ENCODE results near the gene NMS.

NMS gene

DNA sequence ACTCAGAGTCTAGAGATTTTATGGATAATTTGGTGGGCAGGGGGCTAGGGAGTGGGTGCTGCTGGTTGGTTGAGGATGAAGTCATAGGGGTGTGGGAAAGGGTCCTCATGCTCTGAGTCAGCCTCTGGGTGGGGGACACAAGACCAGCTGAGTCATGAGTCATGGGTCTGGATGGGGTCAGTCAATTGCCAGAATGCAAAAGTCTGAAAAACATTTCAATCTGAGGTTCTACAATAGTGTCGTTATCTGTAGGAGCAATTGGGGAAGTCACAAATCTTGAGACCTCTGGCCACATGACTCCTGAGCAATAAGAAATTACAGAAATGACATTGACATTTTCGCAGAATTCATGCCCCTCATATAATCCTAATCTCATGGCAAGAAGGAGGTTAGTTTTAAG lies 15.1 kb downstream of the NMS start:
- no peak for DNase-seq (ENCODE audit: low spot score)

DNA sequence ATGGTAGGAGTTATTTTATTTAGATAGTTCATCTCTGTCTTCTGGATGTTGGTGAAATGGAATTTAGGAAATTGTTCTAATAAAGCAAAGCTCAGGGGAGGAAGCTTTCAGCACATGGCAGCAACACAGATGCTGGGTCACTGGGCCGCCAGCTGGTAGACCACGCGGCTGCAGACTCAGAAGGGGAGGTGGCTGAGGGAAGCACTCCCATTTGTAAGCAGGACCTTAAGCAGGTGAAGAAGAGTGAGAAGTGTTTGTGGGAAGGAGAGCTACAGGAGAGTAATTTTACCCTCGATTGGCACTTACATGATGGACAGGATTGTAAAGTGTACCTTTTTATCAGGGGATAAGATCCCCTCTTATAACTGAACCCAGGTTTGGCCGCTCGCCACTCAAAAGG lies 24.4 kb downstream of the NMS start:
- no peak for DNase-seq (ENCODE audit: low spot score)

DNA sequence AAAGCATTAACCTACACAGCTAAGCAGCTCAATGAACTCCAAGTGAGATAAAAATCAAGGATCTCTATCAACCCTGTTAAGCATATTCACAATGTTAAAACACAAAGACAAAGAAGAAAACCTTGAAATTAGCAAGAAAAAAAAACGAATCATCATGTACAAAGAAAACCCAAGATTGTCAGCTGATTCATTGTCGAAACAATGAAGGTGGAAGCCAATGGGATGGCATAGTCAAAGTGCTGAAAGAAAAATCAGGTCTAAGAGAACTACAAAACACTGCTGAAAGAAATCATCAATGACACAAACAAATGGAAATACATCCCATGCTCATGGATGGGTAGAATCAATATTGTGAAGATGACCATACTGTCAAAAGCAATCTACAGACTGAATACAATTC lies 32.5 kb downstream of the NMS start:
- DNase-seq (ENCODE audit: low spot score), result no peak

DNA sequence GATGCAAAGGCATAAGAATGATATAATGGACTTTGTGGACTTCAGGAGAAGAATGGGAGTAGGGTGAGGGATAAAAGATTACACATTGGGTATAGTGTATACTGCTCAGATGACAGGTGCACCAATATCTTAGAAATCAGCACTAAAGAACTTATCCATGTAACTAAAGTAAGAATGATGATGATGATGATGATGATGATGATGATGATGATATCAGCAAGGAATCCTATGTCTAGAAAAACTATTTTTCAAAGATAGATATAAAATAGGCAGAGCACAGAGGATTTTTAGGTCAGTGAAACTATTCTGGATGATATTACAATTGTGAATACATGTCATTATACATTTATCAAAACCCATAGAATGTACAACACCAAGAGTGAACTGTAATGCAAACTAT lies 34.3 kb downstream of the NMS start:
- no peak for DNase-seq (ENCODE audit: low spot score)

DNA sequence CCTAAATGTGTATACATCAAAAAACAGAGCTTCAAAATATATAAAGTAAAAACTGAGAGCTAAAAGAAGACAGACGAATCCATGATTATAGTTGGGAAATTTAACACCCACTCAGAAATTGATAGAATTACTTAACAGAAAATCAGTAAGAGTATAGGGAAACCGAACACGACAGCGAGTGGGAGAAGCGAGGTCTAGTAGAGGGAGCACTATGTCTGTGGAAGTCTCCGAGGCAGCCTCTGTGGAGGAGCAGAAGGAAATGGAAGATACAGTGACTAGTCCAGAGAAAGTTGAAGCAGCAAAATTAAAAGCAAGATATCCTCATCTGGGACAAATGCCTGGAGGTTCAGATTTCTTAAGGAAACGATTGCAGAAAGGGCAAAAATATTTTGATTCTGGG lies 38.8 kb downstream of the NMS start:
- DNase-seq (ENCODE audit: low spot score), result no peak

DNA sequence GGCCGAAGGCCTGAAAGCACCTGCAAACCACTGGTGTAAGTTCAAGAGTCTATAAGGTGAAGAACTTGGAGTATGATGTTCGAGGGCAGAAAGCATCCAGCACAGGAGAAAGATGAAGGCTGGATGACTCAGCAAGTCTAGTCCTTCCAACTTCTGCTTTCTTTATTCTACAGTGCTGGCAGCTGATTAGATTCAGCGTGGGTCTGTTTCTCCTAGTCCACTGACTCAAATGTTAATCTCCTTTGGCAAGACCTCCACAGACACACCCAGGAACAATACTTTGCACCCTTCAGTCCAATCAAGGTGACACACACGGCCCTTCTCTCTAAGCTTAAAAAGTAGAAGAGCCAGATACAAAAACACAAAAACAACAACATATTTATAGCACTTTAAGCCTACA lies 43.4 kb downstream of the NMS start:
- peak; percentile 16 for DNase-seq (ENCODE audit: low spot score)

DNA sequence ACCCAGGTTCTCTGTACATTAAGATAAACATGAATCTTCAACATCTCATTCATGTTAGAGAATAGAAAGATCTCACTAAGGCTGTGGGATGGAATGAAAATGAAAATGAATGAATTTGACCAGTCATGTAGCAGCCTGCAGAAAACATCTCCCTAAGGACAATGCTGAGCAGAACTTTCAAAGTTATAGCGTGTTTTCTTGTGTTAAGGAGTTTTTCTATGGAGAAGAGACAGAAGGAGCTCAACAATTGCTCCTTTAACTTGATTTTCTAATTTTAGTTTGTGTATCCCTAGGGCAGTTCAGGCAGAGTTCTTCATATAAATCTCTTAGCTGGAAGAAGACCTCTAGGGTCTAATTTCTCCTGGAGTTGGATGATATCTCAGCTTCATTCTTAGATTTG lies 47.3 kb downstream of the NMS start:
- DNase-seq (ENCODE audit: low spot score), result no peak

DNA sequence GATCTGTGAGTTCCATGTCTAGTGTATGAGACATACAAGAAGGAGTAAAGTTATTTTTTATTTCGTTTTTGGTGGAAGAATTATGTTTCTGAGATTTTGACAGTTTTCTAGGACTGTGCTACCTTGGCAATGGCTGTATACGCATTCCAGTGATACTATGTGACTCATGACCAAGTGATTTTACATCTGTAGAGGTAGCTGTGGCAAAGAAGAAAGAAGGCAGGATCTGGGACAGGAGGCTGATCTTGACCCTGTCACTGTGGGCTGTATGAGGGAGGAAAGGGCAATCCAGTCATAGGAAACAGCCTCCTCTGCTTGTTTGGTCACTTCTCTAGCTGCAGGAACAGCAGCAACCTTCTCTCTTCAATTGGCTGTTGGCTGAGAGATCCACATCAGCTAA lies 48.5 kb downstream of the NMS start:
- no peak for DNase-seq (ENCODE audit: low spot score)

DNA sequence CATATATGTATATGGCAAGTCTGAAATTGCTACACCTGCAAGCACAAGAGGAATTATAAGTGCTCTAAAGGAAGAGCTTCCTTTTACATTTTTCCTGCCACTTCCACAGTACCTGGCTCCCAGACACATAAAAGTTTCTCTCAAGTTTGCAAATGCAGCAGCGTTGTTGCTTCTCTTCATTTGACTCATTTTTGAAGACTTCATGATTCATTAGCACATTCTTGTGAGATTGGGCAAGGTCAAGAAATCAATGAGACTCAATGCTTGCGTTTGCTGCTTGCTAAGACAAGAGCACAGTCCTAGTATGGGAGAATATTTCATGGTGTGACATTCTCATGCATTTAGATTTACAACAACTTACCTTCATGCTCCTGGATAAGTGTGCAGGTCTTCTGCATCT lies 49.9 kb downstream of the NMS start:
- no peak for DNase-seq (ENCODE audit: low spot score)

DNA sequence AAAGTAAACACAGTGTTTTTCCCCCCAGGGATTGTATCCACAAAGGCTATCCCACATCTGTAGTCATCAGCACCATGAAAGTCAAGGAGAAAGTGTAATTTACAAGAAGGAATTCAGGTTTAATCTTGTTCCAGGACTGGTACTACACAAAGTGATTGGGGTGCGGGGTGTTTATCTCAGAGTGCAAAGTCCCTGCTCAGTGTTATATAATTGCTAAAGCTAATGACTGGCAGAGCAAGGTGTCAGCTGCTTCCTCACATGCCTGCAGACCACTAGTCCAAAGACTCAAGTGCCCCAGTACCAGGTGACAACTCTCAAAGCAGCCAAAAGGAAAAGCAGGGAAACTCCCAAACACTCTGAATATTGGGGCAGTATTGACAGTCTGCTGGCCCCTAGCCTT lies 52.1 kb downstream of the NMS start:
- no peak for DNase-seq (ENCODE audit: low spot score)

DNA sequence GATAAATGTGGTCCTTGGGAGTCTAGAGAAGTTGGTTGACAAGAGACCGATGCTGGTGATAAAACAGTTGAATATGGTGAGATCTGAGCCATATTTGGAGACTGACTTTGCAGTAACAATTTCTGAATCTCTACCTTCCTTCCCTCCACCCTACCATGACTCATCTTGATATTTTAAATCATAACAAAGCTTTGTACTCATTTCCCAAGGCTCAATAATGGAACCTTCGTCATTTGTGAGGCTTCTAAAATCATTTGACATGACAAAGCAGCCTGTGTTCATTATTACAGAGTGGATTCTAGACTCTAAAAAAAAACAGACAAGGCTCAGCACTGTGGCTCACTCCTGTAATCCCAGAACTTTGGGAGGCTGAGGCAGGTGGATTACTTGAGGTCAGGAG lies 54.0 kb downstream of the NMS start:
- no peak for DNase-seq (ENCODE audit: low spot score)

DNA sequence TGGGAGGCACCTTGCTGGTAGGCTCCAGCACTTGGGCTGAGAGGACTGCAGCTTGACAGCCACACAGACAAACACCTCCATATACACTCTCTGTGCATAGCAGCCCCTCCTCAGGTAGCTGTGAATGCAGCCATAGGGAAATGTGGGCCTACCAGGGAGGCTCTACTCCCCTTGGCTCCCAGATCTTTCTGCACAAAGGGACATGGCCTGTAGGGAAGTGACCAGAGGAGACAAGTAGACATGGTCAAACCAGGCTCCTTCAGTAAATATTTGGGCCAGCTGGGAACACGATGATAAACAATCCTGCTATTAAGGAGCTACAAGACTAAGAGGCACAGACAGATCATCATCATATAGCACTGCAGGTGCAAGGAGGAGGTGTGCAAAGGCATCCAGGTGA lies 56.6 kb downstream of the NMS start:
- no peak for DNase-seq (ENCODE audit: low spot score)

DNA sequence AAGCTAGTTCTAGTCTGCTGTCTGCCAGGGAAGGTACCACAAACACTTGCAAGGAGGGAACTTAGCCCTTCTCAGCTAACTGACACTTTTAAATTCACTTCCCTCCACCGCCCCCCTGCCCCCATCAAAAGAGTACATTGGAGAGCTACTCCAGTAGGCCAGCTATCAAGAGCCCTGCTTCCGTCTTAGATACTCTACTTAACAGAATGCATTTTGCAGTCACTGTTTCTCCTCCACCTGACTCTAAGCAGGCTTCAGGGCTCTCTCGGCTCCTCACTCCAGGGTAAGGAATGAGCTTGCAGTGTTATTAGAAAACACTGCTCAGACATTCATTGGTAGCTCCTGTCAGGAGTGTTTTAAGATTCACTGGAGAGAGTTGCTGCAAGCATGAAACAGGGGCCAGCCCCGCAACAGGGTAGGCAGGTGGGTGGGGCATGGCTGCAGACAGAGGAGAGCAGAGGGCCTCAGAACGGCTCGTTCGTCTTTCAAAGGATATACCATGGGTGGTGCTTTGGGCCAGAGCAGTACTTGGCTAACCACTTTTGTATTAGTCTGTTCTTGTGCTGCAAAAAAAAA lies 57.2 kb downstream of the NMS start:
- no peak for DNase-seq (ENCODE audit: low spot score)

DNA sequence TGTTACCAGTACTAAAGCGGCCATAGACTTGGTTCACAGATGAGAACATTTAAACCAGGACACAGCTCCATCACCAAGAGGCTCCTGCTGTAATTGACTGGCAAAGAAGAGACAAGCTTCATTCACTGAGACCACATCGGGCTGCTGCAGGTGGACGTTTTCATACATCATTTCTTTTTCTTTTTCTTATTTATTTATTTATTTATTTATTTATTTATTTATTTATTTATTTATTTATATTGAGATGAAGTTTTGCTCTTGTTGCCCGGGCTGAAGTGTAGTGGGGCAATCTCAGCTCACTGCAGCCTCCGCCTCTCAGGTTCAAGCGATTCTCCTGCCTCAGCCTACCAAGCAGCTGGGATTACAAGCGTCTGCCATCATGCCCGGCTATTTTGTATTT lies 58.9 kb downstream of the NMS start:
- DNase-seq (ENCODE audit: low spot score), result no peak

DNA sequence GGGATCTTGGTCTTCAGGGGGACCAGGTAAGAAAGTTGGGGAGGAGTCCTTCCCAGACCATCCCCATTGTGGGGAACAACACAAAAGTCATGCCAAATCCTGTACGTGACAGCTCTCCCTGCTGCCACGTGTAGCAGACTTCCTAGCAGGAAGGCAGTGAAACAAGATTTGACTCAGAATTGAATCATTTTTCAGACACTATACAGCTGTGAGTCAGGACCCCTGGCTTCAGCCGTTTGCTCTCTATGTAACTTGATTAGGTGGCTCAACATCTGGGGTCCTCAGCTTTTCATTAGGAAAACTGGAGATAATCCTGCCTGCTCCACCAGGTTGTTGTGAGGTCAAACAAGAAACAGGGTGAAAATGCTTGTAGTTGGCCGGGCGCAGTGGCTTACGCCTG lies 59.6 kb downstream of the NMS start:
- no peak for DNase-seq (ENCODE audit: low spot score)

All from globus pallidus (tissue), 1 donor.